ENCODE data around the gene ZNF593.

DNA sequence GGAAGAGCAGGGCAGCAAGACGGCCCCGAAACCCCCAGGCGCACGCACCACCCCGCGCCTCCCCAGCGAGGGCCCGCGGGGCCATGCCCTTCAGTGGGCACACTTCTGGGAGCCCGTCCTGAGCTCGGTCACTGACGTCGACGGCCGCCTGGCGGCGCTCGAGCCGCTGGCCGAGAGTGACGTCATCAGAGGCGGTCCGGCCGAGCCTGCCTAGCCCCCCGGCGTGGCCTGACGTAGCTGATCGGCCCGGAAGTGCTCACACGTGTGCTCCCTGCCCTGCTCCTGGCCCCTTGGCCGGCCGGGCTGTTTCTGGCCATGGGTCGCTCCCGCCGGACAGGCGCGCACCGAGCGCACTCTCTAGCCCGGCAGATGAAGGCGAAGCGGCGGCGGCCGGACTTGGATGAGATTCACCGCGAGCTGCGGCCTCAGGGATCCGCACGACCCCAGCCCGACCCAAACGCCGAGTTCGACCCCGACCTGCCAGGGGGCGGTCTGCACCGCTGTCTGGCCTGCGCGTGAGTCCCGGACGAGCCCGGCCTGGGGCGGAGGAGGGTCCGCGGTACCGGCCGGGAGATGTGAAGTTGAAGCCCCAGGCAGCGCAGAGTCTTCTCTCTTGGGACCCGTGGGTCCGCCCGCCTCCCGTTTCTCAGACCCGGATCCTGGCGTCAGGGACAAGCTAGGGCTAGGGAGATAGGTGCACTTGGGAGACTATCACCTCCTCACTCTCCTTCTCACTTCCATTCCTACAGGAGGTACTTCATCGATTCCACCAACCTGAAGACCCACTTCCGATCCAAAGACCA, at the start of gene ZNF593:
- TF ChIP-seq, protein P1, sequence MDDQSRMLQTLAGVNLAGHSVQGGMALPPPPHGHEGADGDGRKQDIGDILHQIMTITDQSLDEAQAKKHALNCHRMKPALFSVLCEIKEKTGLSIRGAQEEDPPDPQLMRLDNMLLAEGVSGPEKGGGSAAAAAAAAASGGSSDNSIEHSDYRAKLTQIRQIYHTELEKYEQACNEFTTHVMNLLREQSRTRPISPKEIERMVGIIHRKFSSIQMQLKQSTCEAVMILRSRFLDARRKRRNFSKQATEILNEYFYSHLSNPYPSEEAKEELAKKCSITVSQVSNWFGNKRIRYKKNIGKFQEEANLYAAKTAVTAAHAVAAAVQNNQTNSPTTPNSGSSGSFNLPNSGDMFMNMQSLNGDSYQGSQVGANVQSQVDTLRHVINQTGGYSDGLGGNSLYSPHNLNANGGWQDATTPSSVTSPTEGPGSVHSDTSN (IDR thresholded peaks at IDR 0.05): no peak
- TF ChIP-seq, protein P2, sequence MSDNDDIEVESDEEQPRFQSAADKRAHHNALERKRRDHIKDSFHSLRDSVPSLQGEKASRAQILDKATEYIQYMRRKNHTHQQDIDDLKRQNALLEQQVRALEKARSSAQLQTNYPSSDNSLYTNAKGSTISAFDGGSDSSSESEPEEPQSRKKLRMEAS (IDR thresholded peaks at IDR 0.05): peak; percentile 93
- TF ChIP-seq POLR2A (IDR thresholded peaks at IDR 0.05; ENCODE audit: low read length) (peak; percentile 81), ZFP36 (IDR thresholded peaks at IDR 0.05; ENCODE audit: borderline replicate concordance, partially characterized antibody) (no peak)
- TF ChIP-seq, protein P3, sequence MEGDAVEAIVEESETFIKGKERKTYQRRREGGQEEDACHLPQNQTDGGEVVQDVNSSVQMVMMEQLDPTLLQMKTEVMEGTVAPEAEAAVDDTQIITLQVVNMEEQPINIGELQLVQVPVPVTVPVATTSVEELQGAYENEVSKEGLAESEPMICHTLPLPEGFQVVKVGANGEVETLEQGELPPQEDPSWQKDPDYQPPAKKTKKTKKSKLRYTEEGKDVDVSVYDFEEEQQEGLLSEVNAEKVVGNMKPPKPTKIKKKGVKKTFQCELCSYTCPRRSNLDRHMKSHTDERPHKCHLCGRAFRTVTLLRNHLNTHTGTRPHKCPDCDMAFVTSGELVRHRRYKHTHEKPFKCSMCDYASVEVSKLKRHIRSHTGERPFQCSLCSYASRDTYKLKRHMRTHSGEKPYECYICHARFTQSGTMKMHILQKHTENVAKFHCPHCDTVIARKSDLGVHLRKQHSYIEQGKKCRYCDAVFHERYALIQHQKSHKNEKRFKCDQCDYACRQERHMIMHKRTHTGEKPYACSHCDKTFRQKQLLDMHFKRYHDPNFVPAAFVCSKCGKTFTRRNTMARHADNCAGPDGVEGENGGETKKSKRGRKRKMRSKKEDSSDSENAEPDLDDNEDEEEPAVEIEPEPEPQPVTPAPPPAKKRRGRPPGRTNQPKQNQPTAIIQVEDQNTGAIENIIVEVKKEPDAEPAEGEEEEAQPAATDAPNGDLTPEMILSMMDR (IDR thresholded peaks at IDR 0.05): peak; percentile 77
- TF ChIP-seq, protein P4, sequence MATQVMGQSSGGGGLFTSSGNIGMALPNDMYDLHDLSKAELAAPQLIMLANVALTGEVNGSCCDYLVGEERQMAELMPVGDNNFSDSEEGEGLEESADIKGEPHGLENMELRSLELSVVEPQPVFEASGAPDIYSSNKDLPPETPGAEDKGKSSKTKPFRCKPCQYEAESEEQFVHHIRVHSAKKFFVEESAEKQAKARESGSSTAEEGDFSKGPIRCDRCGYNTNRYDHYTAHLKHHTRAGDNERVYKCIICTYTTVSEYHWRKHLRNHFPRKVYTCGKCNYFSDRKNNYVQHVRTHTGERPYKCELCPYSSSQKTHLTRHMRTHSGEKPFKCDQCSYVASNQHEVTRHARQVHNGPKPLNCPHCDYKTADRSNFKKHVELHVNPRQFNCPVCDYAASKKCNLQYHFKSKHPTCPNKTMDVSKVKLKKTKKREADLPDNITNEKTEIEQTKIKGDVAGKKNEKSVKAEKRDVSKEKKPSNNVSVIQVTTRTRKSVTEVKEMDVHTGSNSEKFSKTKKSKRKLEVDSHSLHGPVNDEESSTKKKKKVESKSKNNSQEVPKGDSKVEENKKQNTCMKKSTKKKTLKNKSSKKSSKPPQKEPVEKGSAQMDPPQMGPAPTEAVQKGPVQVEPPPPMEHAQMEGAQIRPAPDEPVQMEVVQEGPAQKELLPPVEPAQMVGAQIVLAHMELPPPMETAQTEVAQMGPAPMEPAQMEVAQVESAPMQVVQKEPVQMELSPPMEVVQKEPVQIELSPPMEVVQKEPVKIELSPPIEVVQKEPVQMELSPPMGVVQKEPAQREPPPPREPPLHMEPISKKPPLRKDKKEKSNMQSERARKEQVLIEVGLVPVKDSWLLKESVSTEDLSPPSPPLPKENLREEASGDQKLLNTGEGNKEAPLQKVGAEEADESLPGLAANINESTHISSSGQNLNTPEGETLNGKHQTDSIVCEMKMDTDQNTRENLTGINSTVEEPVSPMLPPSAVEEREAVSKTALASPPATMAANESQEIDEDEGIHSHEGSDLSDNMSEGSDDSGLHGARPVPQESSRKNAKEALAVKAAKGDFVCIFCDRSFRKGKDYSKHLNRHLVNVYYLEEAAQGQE (IDR thresholded peaks at IDR 0.05): no peak
